Endodermal cell (in vitro differentiated cells): ENCODE measurements around the gene ZFAND2B. TPM values are rescaled to one million over a fixed set of nuclear protein-coding genes. Genes with fewer than 3 reads are reported as not detected.
"Not testable (repeated sequence)": the region's sequence is repeated elsewhere in the genome, so short reads cannot be mapped to it uniquely, and the experiment has no call there.

ENCODE experiments used
- DNase-seq: peaks from one replicate; pipeline ENCODE4 v3.0.0-alpha.2; 2017
- H3K27ac ChIP-seq: 2 replicates; pipeline ENCODE4 v1.5.1; 2013; ENCODE audit warnings: mild to moderate bottlenecking, low read depth, low read length, moderate library complexity
- H3K27me3 ChIP-seq: 2 replicates; pipeline ENCODE4 v1.6.1; 2013; ENCODE audit warnings: mild to moderate bottlenecking, low read length, moderate library complexity; ENCODE audit not compliant: insufficient read depth, control insufficient read depth, poor library complexity, severe bottlenecking
- H3K36me3 ChIP-seq: 2 replicates; pipeline ENCODE4 v1.7.0; 2013; ENCODE audit warnings: mild to moderate bottlenecking, low read length, moderate library complexity; ENCODE audit not compliant: control insufficient read depth, insufficient read depth
- H3K4me1 ChIP-seq: one replicate; pipeline ENCODE4 v1.7.0; 2013; ENCODE audit warnings: low read length; ENCODE audit not compliant: control insufficient read depth, insufficient read depth
- H3K4me3 ChIP-seq: 2 replicates; pipeline ENCODE4 v1.5.1; 2013; ENCODE audit warnings: mild to moderate bottlenecking, low read length, moderate library complexity
- H3K9ac ChIP-seq: 2 replicates; pipeline ENCODE4 v1.6.1; 2013; ENCODE audit warnings: mild to moderate bottlenecking, low read length, moderate library complexity; ENCODE audit not compliant: poor library complexity, severe bottlenecking; ENCODE audit errors: extremely low read depth
- H3K9me3 ChIP-seq: 2 replicates; pipeline ENCODE4 v1.6.1; 2013; ENCODE audit warnings: mild to moderate bottlenecking, low read length, moderate library complexity; ENCODE audit not compliant: control insufficient read depth
- H3K27ac Mint-ChIP-seq: 2 replicates; pipeline ENCODE4 v1.8.0; 2020; ENCODE audit warnings: mixed read lengths
- H3K27me3 Mint-ChIP-seq: 2 replicates; pipeline ENCODE4 v1.8.0; 2021; ENCODE audit warnings: mild to moderate bottlenecking, mixed read lengths; ENCODE audit not compliant: insufficient read depth
- H3K36me3 Mint-ChIP-seq: 2 replicates; pipeline ENCODE4 v1.8.0; 2020; ENCODE audit warnings: low read depth, mixed read lengths
- H3K4me1 Mint-ChIP-seq: 2 replicates; pipeline ENCODE4 v1.8.0; 2020; ENCODE audit warnings: mixed read lengths
- H3K4me3 Mint-ChIP-seq: 2 replicates; pipeline ENCODE4 v1.8.0; 2020; ENCODE audit warnings: mild to moderate bottlenecking, moderate library complexity, mixed read lengths
- H3K9me3 Mint-ChIP-seq: 2 replicates; pipeline ENCODE4 v1.8.0; 2020; ENCODE audit warnings: mild to moderate bottlenecking, mixed read lengths
- CTCF ChIP-seq: fragments of 200-600 bp; sonication (generic); conservative IDR thresholded peaks from 2 replicates; pipeline ENCODE4 v1.5.0; 2021; ENCODE audit warnings: antibody characterized with exemption, mild to moderate bottlenecking
- WGBS, 2 experiments: methylation state at CpG; one replicate each; pipeline versions ENCODE4 v1.1.5 to v1.1.7; 2013; ENCODE audit warnings: missing lambda C conversion rate in 2 of 2, mixed read lengths in 1 of 2; ENCODE audit not compliant: insufficient coverage in 1 of 2, insufficient read length in 1 of 2; 5-methylcytosine and 5-hydroxymethylcytosine counted together
- total RNA-seq, 2 donors: library from RNA; stranded (reverse); fragmentation: NEBNext Ultra II Directional in 1 of 2; extraction: Animal tissue kit (Norgen Biotek cat#: 25700) in 1 of 2; gene quantifications; 2 replicates in 1 of 2; 3 replicates in 1 of 2; pipeline ENCODE4 v1.2.1, GENCODE V29; 2021

ZFAND2B gene
- total RNA-seq, 2 donors from 2014 or later: 21.7 to 22.5 TPM

DNA sequence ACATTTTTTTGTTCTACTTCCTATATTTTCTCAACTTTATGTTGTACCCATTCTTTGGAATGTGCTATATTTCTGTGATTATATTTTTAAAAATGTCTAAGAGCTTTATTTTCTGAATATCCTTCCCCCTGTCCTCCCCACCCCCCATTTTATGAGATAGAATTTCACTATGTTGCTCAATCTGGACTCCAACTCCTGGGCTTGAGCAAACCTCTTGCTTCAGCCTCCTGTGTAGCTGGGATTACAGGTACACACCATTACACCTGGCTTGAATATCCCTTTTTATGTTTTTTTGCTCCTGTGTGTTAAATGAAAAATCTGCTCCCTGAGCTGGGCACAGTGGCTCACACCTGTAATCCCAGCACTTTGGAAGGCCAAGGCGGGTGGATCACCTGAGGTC, 9.2 kb upstream of the ZFAND2B start:
- no peak overlapping the region for H3K27ac Mint-ChIP-seq
- 100% methylated on average over 1 of the region's 1 CpG; no CpG with 5 or more reads in 1 of the 2 experiments for WGBS, 2 experiments
- no peak for TF ChIP-seq CTCF
- H3K36me3 Mint-ChIP-seq: no peaks in the 10 kb centered on the region
- Histone ChIP-seq H3K9ac (no peak overlapping the region), H3K4me1 (no peaks in the 10 kb centered on the region), H3K36me3 (no peaks in the 10 kb centered on the region), H3K27ac (no peak overlapping the region), H3K4me3 (no peak overlapping the region), H3K9me3 (no peaks in the 10 kb centered on the region), H3K27me3 (peaks cover 5% of the 10 kb centered on the region)
- H3K4me1 Mint-ChIP-seq: no peaks in the 10 kb centered on the region
- H3K27me3 Mint-ChIP-seq: peaks cover 3% of the 10 kb centered on the region
- H3K9me3 Mint-ChIP-seq: peaks cover 9% of the 10 kb centered on the region
- DNase-seq: no peak
- no peak overlapping the region for H3K4me3 Mint-ChIP-seq

DNA sequence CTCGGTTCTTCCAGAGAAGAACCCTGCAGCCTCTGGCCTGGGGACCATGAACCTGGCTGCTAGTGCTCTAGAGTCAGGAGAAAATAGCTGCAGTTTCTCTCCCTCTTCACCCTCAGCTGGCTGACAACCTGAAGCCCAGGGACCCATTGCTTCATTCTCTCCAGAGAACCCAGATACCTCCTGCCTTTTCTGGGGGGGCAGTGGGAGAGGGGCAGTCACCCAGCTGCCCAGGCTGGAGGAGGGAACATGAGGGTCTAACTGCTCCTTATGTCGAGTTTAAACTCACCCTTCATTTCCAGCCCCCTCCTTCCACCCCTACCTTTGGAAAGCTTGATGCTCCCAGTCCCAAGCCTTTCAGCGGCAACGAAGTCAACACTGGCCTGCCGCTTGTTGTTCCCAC, 7.6 kb upstream of the ZFAND2B start:
- Mint-ChIP-seq H3K9me3 (peaks cover 9% of the 10 kb centered on the region), H3K36me3 (no peaks in the 10 kb centered on the region), H3K4me3 (no peak overlapping the region), H3K27me3 (peaks cover 8% of the 10 kb centered on the region), H3K4me1 (no peaks in the 10 kb centered on the region), H3K27ac (no peak overlapping the region)
- no peaks in the 10 kb centered on the region for H3K9me3 ChIP-seq
- H3K9ac ChIP-seq: no peak overlapping the region
- H3K4me1 ChIP-seq: no peaks in the 10 kb centered on the region
- WGBS, 2 experiments: 82 to 89% methylated on average over 4 to 5 of the region's 5 CpGs
- DNase-seq: no peak
- TF ChIP-seq CTCF: no peak
- peaks cover 5% of the 10 kb centered on the region for H3K27me3 ChIP-seq
- H3K27ac ChIP-seq: no peak overlapping the region
- H3K36me3 ChIP-seq: no peaks in the 10 kb centered on the region
- H3K4me3 ChIP-seq: no peak overlapping the region

DNA sequence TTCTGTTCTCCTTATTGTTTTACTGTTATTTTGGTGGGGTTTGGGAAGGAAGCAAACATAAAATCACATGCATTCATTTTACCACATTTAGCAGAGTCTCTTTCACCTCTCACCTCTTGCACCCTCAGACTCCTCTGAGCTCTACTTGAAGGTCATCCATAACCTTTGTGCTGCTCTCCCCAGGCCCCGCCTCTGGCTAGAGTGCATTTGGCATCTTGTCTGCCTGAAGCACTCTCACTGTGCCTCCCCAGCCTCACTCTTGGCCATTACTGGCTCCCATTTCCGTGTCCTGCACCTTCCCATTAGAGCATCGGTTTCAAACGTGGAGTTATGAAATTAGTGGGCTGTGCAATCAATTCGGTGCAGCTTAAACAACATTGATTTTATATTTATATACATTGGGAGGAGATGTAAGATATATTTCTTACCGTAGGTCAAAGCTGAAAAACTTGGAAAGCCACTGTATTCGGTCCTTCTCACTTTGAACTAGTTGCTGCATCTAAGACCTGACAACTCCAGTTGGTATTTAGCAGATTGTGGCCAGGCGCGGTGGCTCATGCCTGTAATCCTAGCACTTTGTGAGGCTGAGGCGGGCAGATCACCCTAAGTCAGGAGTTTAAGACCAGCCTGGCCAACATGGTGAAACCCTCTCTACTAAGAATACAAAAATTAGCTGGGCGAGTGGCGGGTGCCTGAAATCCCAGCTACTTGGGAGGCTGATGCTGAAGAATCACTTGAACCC, 6.9 kb upstream of the ZFAND2B start:
- Mint-ChIP-seq H3K27me3 (peaks cover 11% of the 10 kb centered on the region), H3K27ac (no peak overlapping the region), H3K9me3 (peaks cover 13% of the 10 kb centered on the region), H3K4me3 (no peak overlapping the region), H3K4me1 (no peaks in the 10 kb centered on the region), H3K36me3 (no peaks in the 10 kb centered on the region)
- Histone ChIP-seq H3K9ac (no peak overlapping the region), H3K4me3 (no peak overlapping the region), H3K9me3 (no peaks in the 10 kb centered on the region), H3K27ac (no peak overlapping the region), H3K36me3 (no peaks in the 10 kb centered on the region), H3K4me1 (no peaks in the 10 kb centered on the region), H3K27me3 (peaks cover 5% of the 10 kb centered on the region)
- DNase-seq: no peak
- WGBS, 2 experiments: 84 to 92% methylated on average over 6 to 11 of the region's 12 CpGs
- no peak for TF ChIP-seq CTCF

DNA sequence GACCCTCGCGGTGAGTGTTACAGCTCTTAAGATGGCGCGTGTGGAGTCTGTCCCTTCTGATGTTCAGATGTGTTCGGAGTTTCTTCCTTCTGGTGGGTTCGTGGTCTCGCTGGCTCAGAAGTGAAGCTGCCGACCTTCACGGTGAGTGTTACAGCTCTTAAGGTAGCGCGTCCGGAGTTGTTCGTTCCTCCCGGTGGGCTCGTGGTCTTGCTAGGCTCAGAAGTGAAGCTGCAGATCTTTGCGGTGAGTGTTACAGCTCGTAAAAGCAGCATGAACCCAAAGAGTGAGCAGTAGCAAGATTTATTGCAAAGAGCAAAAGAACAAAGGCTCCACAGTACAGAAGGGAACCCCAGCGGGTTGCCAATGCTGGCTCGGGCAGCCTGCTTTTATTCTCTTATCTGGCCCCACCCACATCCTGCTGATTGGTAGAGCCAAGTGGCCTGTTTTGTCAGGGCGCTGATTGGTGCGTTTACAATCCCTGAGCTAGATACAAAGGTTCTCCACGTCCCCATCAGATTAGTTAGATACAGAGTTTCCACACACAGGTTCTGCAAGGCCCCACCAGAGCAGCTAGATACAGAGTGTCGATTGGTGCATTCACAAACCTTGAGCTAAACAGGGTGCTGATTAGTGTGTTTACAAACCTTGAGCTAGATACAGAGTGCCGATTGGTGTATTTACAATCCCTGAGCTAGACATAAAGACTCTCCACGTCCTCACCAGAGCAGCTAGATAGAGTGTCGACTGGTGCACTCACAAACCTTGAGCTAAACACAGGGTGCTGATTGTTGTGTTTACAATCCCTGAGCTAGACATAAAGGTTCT, 5.9 kb upstream of the ZFAND2B start:
- not testable (repeated sequence) for DNase-seq

DNA sequence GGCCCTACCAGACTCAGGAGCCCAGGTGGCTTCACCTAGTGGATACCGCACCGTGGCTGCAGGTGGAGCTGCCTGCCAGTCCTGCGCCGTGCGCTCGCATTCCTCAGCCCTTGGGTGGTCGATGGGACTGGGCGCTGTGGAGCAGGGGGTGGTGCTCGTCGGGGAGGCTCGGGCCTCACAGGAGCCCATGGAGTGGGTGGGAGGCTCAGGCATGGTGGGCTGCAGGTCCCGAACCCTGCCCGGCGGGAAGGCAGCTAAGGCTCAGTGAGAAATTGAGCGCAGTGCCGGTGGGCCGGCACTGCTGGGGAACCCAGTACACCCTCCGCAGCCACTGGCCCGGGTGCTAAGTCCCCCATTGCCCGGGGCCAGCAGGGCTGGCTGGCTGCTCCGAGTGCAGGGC, 5.3 kb upstream of the ZFAND2B start:
- H3K36me3 ChIP-seq, H3K4me3 Mint-ChIP-seq, DNase-seq, H3K27ac ChIP-seq, H3K27ac Mint-ChIP-seq, H3K4me3 ChIP-seq, H3K4me1 ChIP-seq, H3K36me3 Mint-ChIP-seq, H3K27me3 ChIP-seq, H3K4me1 Mint-ChIP-seq, H3K9ac ChIP-seq, H3K9me3 ChIP-seq: not testable (repeated sequence)
- Mint-ChIP-seq H3K27me3 (peaks cover 11% of the 10 kb centered on the region), H3K9me3 (peaks cover 13% of the 10 kb centered on the region)
- WGBS, 2 experiments: 75 to 91% methylated on average over 4 to 18 of the region's 21 CpGs

More for the DNA sequence above, 5.9 kb upstream of the ZFAND2B start:
- H3K36me3 Mint-ChIP-seq, H3K27me3 ChIP-seq, H3K27ac ChIP-seq, H3K9me3 ChIP-seq, H3K4me1 Mint-ChIP-seq, H3K9ac ChIP-seq, H3K4me1 ChIP-seq, H3K27ac Mint-ChIP-seq, H3K36me3 ChIP-seq, H3K4me3 ChIP-seq, H3K4me3 Mint-ChIP-seq: not testable (repeated sequence)
- H3K27me3 Mint-ChIP-seq: peaks cover 11% of the 10 kb centered on the region
- peaks cover 13% of the 10 kb centered on the region for H3K9me3 Mint-ChIP-seq
- WGBS, 2 experiments: 93 to 94% methylated on average over 11 to 26 of the region's 26 CpGs
